GM23338 (cell line): ENCODE data around the gene CEP350. TPM values are rescaled to one million over a fixed set of nuclear protein-coding genes. Genes with fewer than 3 reads are reported as not detected.

Experiments used
- ATAC-seq: fragments of 200-7000 bp; cut with Tn5 transposase; 3 replicates; pipeline ENCODE4 v1.9.1; 2020
- DNase-seq: peaks from one replicate; pipeline ENCODE4 v3.0.0-alpha.2; 2015; ENCODE audit warnings: low spot score
- H2AFZ ChIP-seq: fragments of 200-600 bp; sonication (generic); 2 replicates; pipeline ENCODE4 v1.8.0; 2016; ENCODE audit warnings: antibody characterized with exemption, mild to moderate bottlenecking, moderate library complexity
- H3F3A ChIP-seq: fragments of 200-600 bp; sonication (generic); replicated peaks from 2 replicates; pipeline ENCODE4 v1.8.0; 2017; ENCODE audit warnings: antibody characterized with exemption, mixed run types, low read depth
- H3K27ac ChIP-seq: fragments of 200-600 bp; sonication (generic); 2 replicates; pipeline ENCODE4 v1.6.1; 2016; ENCODE audit warnings: low read depth
- H3K27me3 ChIP-seq: fragments of 200-600 bp; sonication (generic); 2 replicates; pipeline ENCODE4 v1.8.0; 2016; ENCODE audit warnings: mild to moderate bottlenecking, mixed run types, moderate library complexity; ENCODE audit not compliant: insufficient read depth
- H3K36me3 ChIP-seq: fragments of 200-600 bp; sonication (generic); 2 replicates; pipeline ENCODE4 v1.8.0; 2016; ENCODE audit warnings: mild to moderate bottlenecking; ENCODE audit not compliant: insufficient read depth
- H3K4me1 ChIP-seq: fragments of 200-600 bp; sonication (generic); 2 replicates; pipeline ENCODE4 v1.8.0; 2016; ENCODE audit warnings: mild to moderate bottlenecking, moderate library complexity; ENCODE audit not compliant: insufficient read depth
- H3K4me2 ChIP-seq: fragments of 200-600 bp; sonication (generic); 2 replicates; pipeline ENCODE4 v1.7.1; 2017; ENCODE audit warnings: mixed run types
- H3K4me3 ChIP-seq: fragments of 200-600 bp; sonication (generic); 2 replicates; pipeline ENCODE4 v1.6.1; 2016; ENCODE audit warnings: mixed run types
- H3K79me2 ChIP-seq: fragments of 200-600 bp; sonication (generic); replicated peaks from 2 replicates; pipeline ENCODE4 v1.8.0; 2017; ENCODE audit warnings: mild to moderate bottlenecking; ENCODE audit not compliant: insufficient read depth
- H3K9me2 ChIP-seq: fragments of 200-600 bp; sonication (generic); 2 replicates; pipeline ENCODE4 v1.8.0; 2017; ENCODE audit not compliant: insufficient read depth
- H4K20me1 ChIP-seq: fragments of 200-600 bp; sonication (generic); replicated peaks from 2 replicates; pipeline ENCODE4 v1.8.0; 2017; ENCODE audit warnings: mild to moderate bottlenecking; ENCODE audit not compliant: insufficient read depth
- H3K27ac Mint-ChIP-seq: 2 replicates; pipeline ENCODE4 v1.8.0; 2020; ENCODE audit warnings: inconsistent platforms, mild to moderate bottlenecking, moderate library complexity, mixed read lengths
- H3K27me3 Mint-ChIP-seq: 3 replicates; pipeline ENCODE4 v1.8.0; 2022; ENCODE audit warnings: low read depth, mild to moderate bottlenecking, moderate library complexity, mixed read lengths, inconsistent platforms; ENCODE audit not compliant: insufficient read depth, poor library complexity
- H3K36me3 Mint-ChIP-seq: 3 replicates; pipeline ENCODE4 v1.8.0; 2021; ENCODE audit warnings: low read depth, mild to moderate bottlenecking, inconsistent platforms, moderate library complexity, mixed read lengths
- H3K4me1 Mint-ChIP-seq: 3 replicates; pipeline ENCODE4 v1.8.0; 2020; ENCODE audit warnings: mild to moderate bottlenecking, inconsistent platforms, mixed read lengths
- H3K4me3 Mint-ChIP-seq: 3 replicates; pipeline ENCODE4 v1.8.0; 2021; ENCODE audit warnings: moderate library complexity, mild to moderate bottlenecking, inconsistent platforms, mixed read lengths
- H3K9me3 Mint-ChIP-seq: 3 replicates; pipeline ENCODE4 v1.8.0; 2020; ENCODE audit warnings: moderate library complexity, mild to moderate bottlenecking, inconsistent platforms, mixed read lengths
- EZH2phosphoT487 ChIP-seq: fragments of 200-600 bp; sonication (generic); IDR thresholded peaks from one replicate; pipeline ENCODE4 v1.8.1; 2018; ENCODE audit warnings: antibody characterized with exemption; ENCODE audit not compliant: unreplicated experiment
- JUNB ChIP-seq: IDR thresholded peaks from one replicate; pipeline ENCODE4 v1.6.1; 2016; ENCODE audit warnings: antibody characterized with exemption; ENCODE audit not compliant: unreplicated experiment
- REST ChIP-seq: IDR thresholded peaks from one replicate; pipeline ENCODE4 v1.6.1; 2018; ENCODE audit warnings: antibody characterized with exemption; ENCODE audit not compliant: unreplicated experiment
- STAT1 ChIP-seq: IDR thresholded peaks from one replicate; pipeline ENCODE4 v1.6.1; 2016; ENCODE audit warnings: antibody characterized with exemption; ENCODE audit not compliant: unreplicated experiment
- ZNF114 ChIP-seq: fragments of 250-450 bp; sonication (Bioruptor Pico); IDR thresholded peaks from 2 replicates; pipeline ENCODE4 v1.5.0; 2020; ENCODE audit warnings: mild to moderate bottlenecking, moderate library complexity
- ZNF462 ChIP-seq: fragments of 250-450 bp; sonication (Bioruptor Pico); IDR thresholded peaks from 2 replicates; pipeline ENCODE4 v1.5.0; 2020; ENCODE audit warnings: mild to moderate bottlenecking, moderate library complexity
- polyA plus RNA-seq: library from polyadenylated mRNA; unstranded; fragments of >200 nt; fragmentation: Nextera tagmentation; extraction: Ambion mirVana; gene quantifications from 2 replicates; pipeline ENCODE4 v1.2.1, GENCODE V29; 2016
- total RNA-seq: library from RNA; depleted of rRNA; stranded (reverse); fragments of >200 nt; shearing (Covaris generic); gene quantifications from 2 replicates; pipeline ENCODE4 v1.2.3, GENCODE V29; 2014

The CEP350 gene
- total and polyA plus RNA-seq, 2 experiments from 2014 or later = 23.4 to 36.8 TPM

- TF ChIP-seq REST = no peak
- TF ChIP-seq EZH2phosphoT487 = no peak
These were observed 78.8 kb downstream of the CEP350 start (continued) for GRCh38 chr1:180033390-180033789.

- H3K27ac ChIP-seq = no peak overlapping the region
- H3K79me2 ChIP-seq = no peaks in the 10 kb centered on the region
- H2AFZ ChIP-seq = no peak overlapping the region
- peaks cover 11% of the 10 kb centered on the region for H3K36me3 ChIP-seq
- H3K9me2 ChIP-seq = no peaks in the 10 kb centered on the region
- H3K27me3 Mint-ChIP-seq = no peaks in the 10 kb centered on the region
- peaks cover 28% of the 10 kb centered on the region; the same call in 2 of the 3 replicates for H3K36me3 Mint-ChIP-seq
- no peaks in the 10 kb centered on the region for H3K4me1 ChIP-seq
- no peaks in the 10 kb centered on the region for H3K27me3 ChIP-seq
- no peak overlapping the region for H3K4me3 ChIP-seq
- TF ChIP-seq JUNB (no peak), STAT1 (no peak), ZNF114 (CRISPR knock-in tag) (no peak), ZNF462 (CRISPR knock-in tag) (no peak), REST (no peak)
- no peak for ATAC-seq
- no peaks in the 10 kb centered on the region for H3K4me1 Mint-ChIP-seq
- H3F3A ChIP-seq = no peaks in the 10 kb centered on the region
- H3K9me3 Mint-ChIP-seq = no peaks in the 10 kb centered on the region
- no peak for DNase-seq
- no peak overlapping the region for H3K4me3 Mint-ChIP-seq
- H4K20me1 ChIP-seq = no peaks in the 10 kb centered on the region
- H3K27ac Mint-ChIP-seq = no peak overlapping the region; the same call in 1 of the 2 replicates
- H3K4me2 ChIP-seq = no peak overlapping the region
These were observed 85.4 kb downstream of the CEP350 start for GRCh38 chr1:180040034-180040433.
